Middle frontal gyrus (tissue), 1 donor: ENCODE results near the gene ING5.

Source experiments
- DNase-seq: peaks from one replicate; pipeline ENCODE4 v3.0.0-alpha.2; 2015; ENCODE audit warnings: low spot score; ENCODE audit errors: extremely low spot score

The ING5 gene

GRCh38 chr2:241775223-241776177 is 73.7 kb downstream of the ING5 start:
- DNase-seq, result no peak

- no peak for DNase-seq
These were observed 74.7 kb downstream of the ING5 start, which contains the start of gene GAL3ST2 for GRCh38 chr2:241776336-241777169. Gene GAL3ST2 (plus strand): TSS chr2:241776822. CDS start chr2:241776956, 134 bp downstream.

DNA sequence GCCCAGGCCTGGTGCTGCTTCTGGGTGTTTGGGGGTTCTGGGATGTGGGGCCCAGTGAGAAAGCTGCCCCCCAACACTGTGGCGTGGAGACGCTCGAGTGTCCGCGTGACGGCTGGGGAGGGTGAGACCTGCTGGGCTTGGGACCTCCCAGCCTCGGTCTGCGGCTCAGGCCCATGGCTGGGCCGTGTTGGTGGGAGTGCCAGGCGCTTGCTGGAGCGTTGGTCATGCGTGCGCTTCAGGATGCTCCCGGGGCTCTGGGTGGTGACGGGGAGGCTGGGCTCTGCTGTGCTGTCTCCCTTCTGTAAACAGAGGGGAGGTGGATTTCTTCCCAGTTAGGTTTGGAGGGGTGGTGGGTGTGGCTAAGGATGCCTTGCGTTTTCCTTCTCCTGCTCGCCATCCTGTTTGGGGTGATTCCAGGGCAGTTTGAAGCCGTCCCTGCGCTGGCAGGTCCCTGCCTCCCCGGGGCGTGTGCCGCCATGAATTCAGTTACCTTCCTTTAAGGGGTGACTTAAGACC is 75.4 kb downstream of the ING5 start:
- no peak for DNase-seq

- no peak for DNase-seq
These were observed 76.1 kb downstream of the ING5 start for GRCh38 chr2:241777686-241778627.
